Lower leg skin (tissue), 3 donors: ENCODE results near the gene NEO1.

Experiments used
- POLR2A ChIP-seq, 2 donors: fragments of 450-650 bp; IDR thresholded peaks; one replicate each; pipeline ENCODE4 v1.6.1; 2016 to 2017; ENCODE audit warnings: antibody characterized with exemption in 2 of 2, mild to moderate bottlenecking in 1 of 2, moderate library complexity in 1 of 2
- TF ChIP-seq, protein P1 (sequence below), 3 donors: fragments of 450-650 bp; IDR thresholded peaks; one replicate each; pipeline ENCODE4 v1.5.1; 2016; ENCODE audit warnings: antibody characterized with exemption in 3 of 3, mild to moderate bottlenecking in 3 of 3, moderate library complexity in 2 of 3

DNA sequence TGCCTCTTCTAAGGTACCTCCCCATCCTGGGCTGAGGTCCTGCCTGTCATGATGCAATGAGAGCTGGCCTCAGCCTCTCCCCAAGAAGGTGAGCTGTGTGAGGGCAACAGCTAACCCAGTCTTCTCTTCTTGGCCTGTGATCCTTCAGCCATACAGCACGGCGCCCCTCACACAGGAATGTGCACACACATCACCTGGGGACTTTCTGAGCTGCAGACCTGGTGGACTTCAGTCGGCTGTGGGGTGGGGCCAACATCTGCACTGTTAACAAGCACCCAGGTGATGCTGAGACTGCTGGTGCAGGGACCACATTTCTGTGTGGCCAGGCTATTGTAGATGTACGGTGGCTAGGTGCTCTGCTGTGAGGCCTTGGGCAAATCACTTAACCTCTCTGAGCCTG, 302.0 kb downstream of the NEO1 start:
- TF ChIP-seq POLR2A (IDR thresholded peaks at IDR 0.05): no peak
- TF ChIP-seq, protein P1, sequence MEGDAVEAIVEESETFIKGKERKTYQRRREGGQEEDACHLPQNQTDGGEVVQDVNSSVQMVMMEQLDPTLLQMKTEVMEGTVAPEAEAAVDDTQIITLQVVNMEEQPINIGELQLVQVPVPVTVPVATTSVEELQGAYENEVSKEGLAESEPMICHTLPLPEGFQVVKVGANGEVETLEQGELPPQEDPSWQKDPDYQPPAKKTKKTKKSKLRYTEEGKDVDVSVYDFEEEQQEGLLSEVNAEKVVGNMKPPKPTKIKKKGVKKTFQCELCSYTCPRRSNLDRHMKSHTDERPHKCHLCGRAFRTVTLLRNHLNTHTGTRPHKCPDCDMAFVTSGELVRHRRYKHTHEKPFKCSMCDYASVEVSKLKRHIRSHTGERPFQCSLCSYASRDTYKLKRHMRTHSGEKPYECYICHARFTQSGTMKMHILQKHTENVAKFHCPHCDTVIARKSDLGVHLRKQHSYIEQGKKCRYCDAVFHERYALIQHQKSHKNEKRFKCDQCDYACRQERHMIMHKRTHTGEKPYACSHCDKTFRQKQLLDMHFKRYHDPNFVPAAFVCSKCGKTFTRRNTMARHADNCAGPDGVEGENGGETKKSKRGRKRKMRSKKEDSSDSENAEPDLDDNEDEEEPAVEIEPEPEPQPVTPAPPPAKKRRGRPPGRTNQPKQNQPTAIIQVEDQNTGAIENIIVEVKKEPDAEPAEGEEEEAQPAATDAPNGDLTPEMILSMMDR (IDR thresholded peaks at IDR 0.05): no peak
